Thoracic aorta (tissue), 2 donors: Measurements from ENCODE around the gene GPX4. TPM values are rescaled to one million over a fixed set of nuclear protein-coding genes. Genes with fewer than 3 reads are reported as not detected.

Experiments used
- ATAC-seq: fragments of 150-250 bp; one replicate; pipeline ENCODE4 v1.8.0; 2017; ENCODE audit warnings: low read depth; ENCODE audit not compliant: insufficient number of reproducible peaks, low FRiP score
- DNase-seq: peaks from one replicate; pipeline ENCODE4 v3.0.0-alpha.2; 2020; ENCODE audit warnings: low spot score
- H3K27ac ChIP-seq, 2 donors: fragments of 200-600 bp; sonication (generic); 1 replicate in 1 of 2; 2 replicates in 1 of 2; pipeline ENCODE4 v1.5.1; 2016; ENCODE audit warnings: mild to moderate bottlenecking in 2 of 2, moderate library complexity in 2 of 2
- H3K27me3 ChIP-seq: fragments of 200-600 bp; sonication (generic); replicated peaks from 2 replicates; pipeline ENCODE4 v1.6.0; 2016; ENCODE audit warnings: mild to moderate bottlenecking; ENCODE audit not compliant: insufficient read depth
- H3K36me3 ChIP-seq: fragments of 200-600 bp; sonication (generic); one replicate; pipeline ENCODE4 v1.5.1; 2016
- H3K4me1 ChIP-seq, 2 donors: fragments of 200-600 bp; sonication (generic); 1 replicate in 1 of 2; 2 replicates in 1 of 2; pipeline versions ENCODE4 v1.5.1 to v1.6.0; 2016; ENCODE audit warnings: low read depth in 2 of 2, mild to moderate bottlenecking in 1 of 2; ENCODE audit not compliant: control insufficient read depth in 1 of 2
- H3K4me3 ChIP-seq: fragments of 200-600 bp; sonication (generic); 2 replicates; pipeline ENCODE4 v1.5.1; 2016; ENCODE audit warnings: mild to moderate bottlenecking
- H3K9me3 ChIP-seq: fragments of 200-600 bp; sonication (generic); 2 replicates; pipeline ENCODE4 v1.5.1; 2016
- total RNA-seq, 2 donors: library from RNA; depleted of rRNA; stranded (reverse); fragments of >200 nt; gene quantifications; one replicate each; pipeline versions ENCODE4 v1.1.0 to v1.2.3, GENCODE V29; 2016
- TF ChIP-seq, protein P1 (sequence below): fragments of 200-600 bp; sonication (generic); IDR thresholded peaks from one replicate; pipeline ENCODE4 v1.5.1; 2019; ENCODE audit warnings: antibody characterized with exemption

The GPX4 gene
- total RNA-seq, 2 donors from 2014 or later: 259 to 441 TPM

DNA sequence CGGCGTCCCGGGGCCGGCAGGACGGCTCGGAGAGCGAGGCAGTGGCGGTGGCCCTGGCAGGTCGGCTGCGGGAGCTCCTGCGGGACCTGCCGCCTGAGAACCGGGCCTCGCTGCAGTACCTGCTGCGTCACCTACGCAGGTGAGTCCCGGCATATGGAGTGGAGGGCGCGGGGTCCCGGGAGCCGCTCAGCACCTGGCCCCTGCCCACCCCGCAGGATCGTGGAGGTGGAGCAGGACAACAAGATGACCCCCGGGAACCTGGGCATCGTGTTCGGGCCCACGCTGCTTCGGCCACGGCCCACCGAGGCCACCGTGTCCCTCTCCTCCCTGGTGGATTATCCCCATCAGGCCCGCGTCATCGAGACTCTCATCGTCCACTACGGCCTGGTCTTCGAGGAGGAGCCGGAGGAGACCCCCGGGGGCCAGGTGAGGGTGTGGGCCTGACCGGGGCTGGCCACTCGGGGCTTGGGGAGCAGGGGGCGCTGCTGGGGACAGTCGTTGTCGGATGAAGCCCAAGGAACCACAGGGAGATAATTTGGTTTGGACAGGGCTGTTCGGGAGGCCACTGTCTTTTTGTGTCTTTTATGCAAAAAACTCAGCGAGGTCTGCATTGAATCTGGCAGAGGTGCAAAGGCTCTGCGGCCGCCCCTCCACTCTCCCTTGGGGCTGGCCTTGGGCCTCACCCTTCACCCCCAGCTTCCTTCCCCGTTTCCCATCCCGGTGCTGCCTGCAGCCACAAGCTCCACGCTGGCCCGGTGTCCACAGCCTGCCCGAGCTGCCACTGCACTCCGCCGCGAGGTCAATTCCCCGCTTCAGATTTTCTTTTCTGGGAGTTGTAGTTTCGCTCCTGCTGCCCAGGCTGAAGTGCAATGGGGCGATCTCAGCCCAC is 20.6 kb upstream of the GPX4 start:
- DNase-seq: no peak
- H3K4me3 ChIP-seq: no peak overlapping the region
- H3K9me3 ChIP-seq: no peaks in the 10 kb centered on the region
- H3K27ac ChIP-seq: no peak overlapping the region
- TF ChIP-seq, protein P1, sequence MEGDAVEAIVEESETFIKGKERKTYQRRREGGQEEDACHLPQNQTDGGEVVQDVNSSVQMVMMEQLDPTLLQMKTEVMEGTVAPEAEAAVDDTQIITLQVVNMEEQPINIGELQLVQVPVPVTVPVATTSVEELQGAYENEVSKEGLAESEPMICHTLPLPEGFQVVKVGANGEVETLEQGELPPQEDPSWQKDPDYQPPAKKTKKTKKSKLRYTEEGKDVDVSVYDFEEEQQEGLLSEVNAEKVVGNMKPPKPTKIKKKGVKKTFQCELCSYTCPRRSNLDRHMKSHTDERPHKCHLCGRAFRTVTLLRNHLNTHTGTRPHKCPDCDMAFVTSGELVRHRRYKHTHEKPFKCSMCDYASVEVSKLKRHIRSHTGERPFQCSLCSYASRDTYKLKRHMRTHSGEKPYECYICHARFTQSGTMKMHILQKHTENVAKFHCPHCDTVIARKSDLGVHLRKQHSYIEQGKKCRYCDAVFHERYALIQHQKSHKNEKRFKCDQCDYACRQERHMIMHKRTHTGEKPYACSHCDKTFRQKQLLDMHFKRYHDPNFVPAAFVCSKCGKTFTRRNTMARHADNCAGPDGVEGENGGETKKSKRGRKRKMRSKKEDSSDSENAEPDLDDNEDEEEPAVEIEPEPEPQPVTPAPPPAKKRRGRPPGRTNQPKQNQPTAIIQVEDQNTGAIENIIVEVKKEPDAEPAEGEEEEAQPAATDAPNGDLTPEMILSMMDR: no peak
- H3K36me3 ChIP-seq: no peaks in the 10 kb centered on the region
- ATAC-seq: no peak
- H3K4me1 ChIP-seq: peaks cover 0 to 6% of the 10 kb centered on the region in 2 donors
- H3K27me3 ChIP-seq: no peaks in the 10 kb centered on the region

DNA sequence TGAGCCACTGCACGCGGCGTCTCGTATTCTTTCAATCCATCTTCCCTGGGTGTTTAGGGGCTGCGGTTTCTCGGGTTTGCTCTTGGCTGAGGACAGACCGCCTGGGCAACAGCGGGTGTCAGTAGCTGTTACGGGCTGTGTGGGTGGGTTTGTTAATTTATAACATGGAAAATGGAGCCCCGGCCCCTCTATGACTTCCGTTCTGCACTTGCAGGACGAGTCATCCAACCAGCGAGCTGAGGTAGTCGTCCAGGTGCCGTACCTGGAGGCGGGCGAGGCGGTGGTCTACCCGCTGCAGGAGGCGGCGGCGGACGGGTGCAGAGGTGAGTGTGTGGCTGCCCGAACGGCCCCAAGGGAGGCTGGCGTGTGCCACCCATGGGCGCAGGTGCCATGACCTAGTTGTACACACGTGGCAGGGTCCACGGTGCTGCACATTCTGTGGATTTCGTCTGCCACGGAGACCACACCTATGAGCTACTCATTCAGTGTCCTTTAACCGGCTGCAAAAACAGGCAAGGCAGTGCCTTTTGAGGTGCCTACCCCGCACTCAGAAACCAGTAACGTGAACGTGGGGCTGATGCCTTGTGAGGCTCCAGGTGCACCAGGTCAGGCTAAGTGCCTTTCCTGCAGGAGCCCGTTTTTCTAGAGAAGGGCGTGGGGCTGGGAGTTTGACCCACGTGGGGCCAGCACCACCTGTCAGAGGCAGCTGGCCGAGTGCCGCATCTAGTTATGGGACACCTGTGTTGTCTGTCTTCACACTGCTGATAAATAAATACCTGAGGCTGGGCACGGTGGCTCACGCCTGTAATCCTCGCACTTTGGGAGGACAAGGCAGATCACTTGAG is 19.5 kb upstream of the GPX4 start:
- no peak overlapping the region for H3K4me3 ChIP-seq
- H3K4me1 ChIP-seq: peaks cover 0 to 6% of the 10 kb centered on the region in 2 donors
- H3K27me3 ChIP-seq: no peaks in the 10 kb centered on the region
- DNase-seq: no peak
- no peak overlapping the region for H3K27ac ChIP-seq
- no peaks in the 10 kb centered on the region for H3K9me3 ChIP-seq
- H3K36me3 ChIP-seq: no peaks in the 10 kb centered on the region
- ATAC-seq: no peak
- TF ChIP-seq, protein P1: no peak

DNA sequence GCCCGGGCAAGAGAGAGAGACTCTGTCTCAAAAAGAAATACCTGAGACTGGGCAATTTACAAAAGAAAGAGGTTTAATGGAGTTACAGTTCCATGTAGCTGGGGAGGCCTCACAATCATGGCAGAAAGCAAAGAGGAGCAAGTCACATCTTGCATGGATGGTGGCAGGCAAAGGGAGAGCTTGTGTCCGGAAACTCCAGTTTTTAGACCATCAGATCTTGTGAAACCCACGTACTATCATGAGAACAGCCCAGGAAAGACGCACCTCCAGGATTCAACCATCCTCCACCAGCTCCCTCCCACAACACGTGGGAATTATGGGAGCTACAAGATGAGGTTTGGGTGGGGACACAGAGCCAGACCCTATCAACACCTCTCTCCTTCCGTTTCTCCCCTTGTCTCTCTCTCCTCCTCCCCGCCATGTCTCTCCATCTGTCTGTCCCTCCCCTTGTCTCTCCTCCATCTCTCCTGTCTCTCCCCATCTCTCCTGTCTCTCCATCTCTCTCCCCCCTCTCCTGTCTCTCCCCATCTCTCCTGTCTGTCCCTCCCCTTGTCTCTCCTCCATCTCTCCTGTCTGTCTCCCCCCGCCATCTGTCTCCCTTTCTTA is 18.6 kb upstream of the GPX4 start:
- DNase-seq (no peak), ATAC-seq (no peak)
- Histone ChIP-seq H3K9me3 (no peaks in the 10 kb centered on the region), H3K27me3 (no peaks in the 10 kb centered on the region), H3K4me3 (no peak overlapping the region), H3K4me1 (peaks cover 0 to 6% of the 10 kb centered on the region in 2 donors), H3K36me3 (no peaks in the 10 kb centered on the region), H3K27ac (no peak overlapping the region)
- TF ChIP-seq, protein P1: no peak

DNA sequence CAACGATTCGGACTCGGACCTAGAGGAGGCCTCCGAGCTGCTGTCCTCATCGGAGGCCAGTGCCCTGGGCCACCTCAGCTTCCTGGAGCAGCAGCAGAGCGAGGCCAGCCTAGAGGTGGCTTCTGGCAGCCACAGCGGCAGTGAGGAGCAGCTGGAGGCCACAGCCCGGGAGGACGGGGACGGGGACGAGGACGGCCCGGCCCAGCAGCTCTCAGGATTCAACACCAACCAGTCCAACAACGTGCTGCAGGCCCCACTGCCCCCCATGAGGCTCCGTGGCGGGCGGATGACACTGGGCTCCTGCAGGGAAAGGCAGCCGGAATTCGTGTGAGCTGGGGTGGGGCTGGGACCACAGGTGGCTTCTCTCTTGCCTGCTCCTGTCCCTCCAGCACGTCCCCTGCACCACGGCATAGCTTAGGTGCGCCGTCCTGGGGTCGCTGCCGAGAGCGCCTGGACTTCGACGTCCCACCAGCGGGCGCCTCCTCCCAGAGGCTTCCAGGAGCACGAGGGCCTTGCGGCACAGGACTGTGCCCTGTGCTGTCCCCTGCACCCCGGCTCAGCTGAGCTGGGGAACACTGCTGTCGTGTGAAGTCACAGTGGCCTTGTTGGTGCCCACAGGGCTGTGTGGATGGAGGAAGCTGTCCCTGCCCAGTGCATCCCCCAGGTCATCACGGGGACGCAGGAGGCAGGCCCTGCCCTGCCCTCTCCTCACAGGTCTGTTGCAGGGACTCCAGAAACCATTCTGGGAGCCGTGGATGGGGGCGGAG is 17.9 kb upstream of the GPX4 start:
- no peak for ATAC-seq
- Histone ChIP-seq H3K4me3 (no peak overlapping the region), H3K9me3 (no peaks in the 10 kb centered on the region), H3K27me3 (no peaks in the 10 kb centered on the region), H3K27ac (no peak overlapping the region), H3K4me1 (peaks cover 0 to 6% of the 10 kb centered on the region in 2 donors), H3K36me3 (no peaks in the 10 kb centered on the region)
- DNase-seq: no peak
- TF ChIP-seq, protein P1: no peak
